GM23338 (cell line): ENCODE measurements around the gene PTGDS. TPM values are rescaled to one million over a fixed set of nuclear protein-coding genes. Genes with fewer than 3 reads are reported as not detected.

Experiments
- ATAC-seq: fragments of 200-7000 bp; cut with Tn5 transposase; 3 replicates; pipeline ENCODE4 v1.9.1; 2020
- DNase-seq: peaks from one replicate; pipeline ENCODE4 v3.0.0-alpha.2; 2015; ENCODE audit warnings: low spot score
- H2AFZ ChIP-seq: fragments of 200-600 bp; sonication (generic); 2 replicates; pipeline ENCODE4 v1.8.0; 2016; ENCODE audit warnings: antibody characterized with exemption, mild to moderate bottlenecking, moderate library complexity
- H3F3A ChIP-seq: fragments of 200-600 bp; sonication (generic); replicated peaks from 2 replicates; pipeline ENCODE4 v1.8.0; 2017; ENCODE audit warnings: antibody characterized with exemption, mixed run types, low read depth
- H3K27ac ChIP-seq: fragments of 200-600 bp; sonication (generic); 2 replicates; pipeline ENCODE4 v1.6.1; 2016; ENCODE audit warnings: low read depth
- H3K27me3 ChIP-seq: fragments of 200-600 bp; sonication (generic); 2 replicates; pipeline ENCODE4 v1.8.0; 2016; ENCODE audit warnings: mild to moderate bottlenecking, mixed run types, moderate library complexity; ENCODE audit not compliant: insufficient read depth
- H3K36me3 ChIP-seq: fragments of 200-600 bp; sonication (generic); 2 replicates; pipeline ENCODE4 v1.8.0; 2016; ENCODE audit warnings: mild to moderate bottlenecking; ENCODE audit not compliant: insufficient read depth
- H3K4me1 ChIP-seq: fragments of 200-600 bp; sonication (generic); 2 replicates; pipeline ENCODE4 v1.8.0; 2016; ENCODE audit warnings: mild to moderate bottlenecking, moderate library complexity; ENCODE audit not compliant: insufficient read depth
- H3K4me2 ChIP-seq: fragments of 200-600 bp; sonication (generic); 2 replicates; pipeline ENCODE4 v1.7.1; 2017; ENCODE audit warnings: mixed run types
- H3K4me3 ChIP-seq: fragments of 200-600 bp; sonication (generic); 2 replicates; pipeline ENCODE4 v1.6.1; 2016; ENCODE audit warnings: mixed run types
- H3K79me2 ChIP-seq: fragments of 200-600 bp; sonication (generic); replicated peaks from 2 replicates; pipeline ENCODE4 v1.8.0; 2017; ENCODE audit warnings: mild to moderate bottlenecking; ENCODE audit not compliant: insufficient read depth
- H3K9me2 ChIP-seq: fragments of 200-600 bp; sonication (generic); 2 replicates; pipeline ENCODE4 v1.8.0; 2017; ENCODE audit not compliant: insufficient read depth
- H4K20me1 ChIP-seq: fragments of 200-600 bp; sonication (generic); replicated peaks from 2 replicates; pipeline ENCODE4 v1.8.0; 2017; ENCODE audit warnings: mild to moderate bottlenecking; ENCODE audit not compliant: insufficient read depth
- H3K27ac Mint-ChIP-seq: 2 replicates; pipeline ENCODE4 v1.8.0; 2020; ENCODE audit warnings: inconsistent platforms, mild to moderate bottlenecking, moderate library complexity, mixed read lengths
- H3K27me3 Mint-ChIP-seq: 3 replicates; pipeline ENCODE4 v1.8.0; 2022; ENCODE audit warnings: low read depth, mild to moderate bottlenecking, moderate library complexity, mixed read lengths, inconsistent platforms; ENCODE audit not compliant: insufficient read depth, poor library complexity
- H3K36me3 Mint-ChIP-seq: 3 replicates; pipeline ENCODE4 v1.8.0; 2021; ENCODE audit warnings: low read depth, mild to moderate bottlenecking, inconsistent platforms, moderate library complexity, mixed read lengths
- H3K4me1 Mint-ChIP-seq: 3 replicates; pipeline ENCODE4 v1.8.0; 2020; ENCODE audit warnings: mild to moderate bottlenecking, inconsistent platforms, mixed read lengths
- H3K4me3 Mint-ChIP-seq: 3 replicates; pipeline ENCODE4 v1.8.0; 2021; ENCODE audit warnings: moderate library complexity, mild to moderate bottlenecking, inconsistent platforms, mixed read lengths
- H3K9me3 Mint-ChIP-seq: 3 replicates; pipeline ENCODE4 v1.8.0; 2020; ENCODE audit warnings: moderate library complexity, mild to moderate bottlenecking, inconsistent platforms, mixed read lengths
- EZH2 ChIP-seq: fragments of 200-600 bp; sonication (generic); IDR thresholded peaks from one replicate; pipeline ENCODE4 v1.8.0; 2017; ENCODE audit warnings: antibody characterized with exemption, mild to moderate bottlenecking, low read depth; ENCODE audit not compliant: unreplicated experiment
- JUNB ChIP-seq: IDR thresholded peaks from one replicate; pipeline ENCODE4 v1.6.1; 2016; ENCODE audit warnings: antibody characterized with exemption; ENCODE audit not compliant: unreplicated experiment
- STAT1 ChIP-seq: IDR thresholded peaks from one replicate; pipeline ENCODE4 v1.6.1; 2016; ENCODE audit warnings: antibody characterized with exemption; ENCODE audit not compliant: unreplicated experiment
- ZNF114 ChIP-seq: fragments of 250-450 bp; sonication (Bioruptor Pico); IDR thresholded peaks from 2 replicates; pipeline ENCODE4 v1.5.0; 2020; ENCODE audit warnings: mild to moderate bottlenecking, moderate library complexity
- polyA plus RNA-seq: library from polyadenylated mRNA; unstranded; fragments of >200 nt; fragmentation: Nextera tagmentation; extraction: Ambion mirVana; gene quantifications from 2 replicates; pipeline ENCODE4 v1.2.1, GENCODE V29; 2016
- total RNA-seq: library from RNA; depleted of rRNA; stranded (reverse); fragments of >200 nt; shearing (Covaris generic); gene quantifications from 2 replicates; pipeline ENCODE4 v1.2.3, GENCODE V29; 2014
- TF ChIP-seq, protein P1 (sequence below): fragments of 250-450 bp; sonication (Bioruptor Pico); IDR thresholded peaks from 2 replicates; pipeline ENCODE4 v1.5.0; 2020; ENCODE audit warnings: mild to moderate bottlenecking, moderate library complexity
- TF ChIP-seq, protein P2 (sequence below): IDR thresholded peaks from 2 replicates; pipeline ENCODE4 v1.6.1; 2016; ENCODE audit warnings: antibody characterized with exemption

PTGDS gene
- total and polyA plus RNA-seq, 2 experiments from 2014 or later = 1.9 to 3.1 TPM

DNA sequence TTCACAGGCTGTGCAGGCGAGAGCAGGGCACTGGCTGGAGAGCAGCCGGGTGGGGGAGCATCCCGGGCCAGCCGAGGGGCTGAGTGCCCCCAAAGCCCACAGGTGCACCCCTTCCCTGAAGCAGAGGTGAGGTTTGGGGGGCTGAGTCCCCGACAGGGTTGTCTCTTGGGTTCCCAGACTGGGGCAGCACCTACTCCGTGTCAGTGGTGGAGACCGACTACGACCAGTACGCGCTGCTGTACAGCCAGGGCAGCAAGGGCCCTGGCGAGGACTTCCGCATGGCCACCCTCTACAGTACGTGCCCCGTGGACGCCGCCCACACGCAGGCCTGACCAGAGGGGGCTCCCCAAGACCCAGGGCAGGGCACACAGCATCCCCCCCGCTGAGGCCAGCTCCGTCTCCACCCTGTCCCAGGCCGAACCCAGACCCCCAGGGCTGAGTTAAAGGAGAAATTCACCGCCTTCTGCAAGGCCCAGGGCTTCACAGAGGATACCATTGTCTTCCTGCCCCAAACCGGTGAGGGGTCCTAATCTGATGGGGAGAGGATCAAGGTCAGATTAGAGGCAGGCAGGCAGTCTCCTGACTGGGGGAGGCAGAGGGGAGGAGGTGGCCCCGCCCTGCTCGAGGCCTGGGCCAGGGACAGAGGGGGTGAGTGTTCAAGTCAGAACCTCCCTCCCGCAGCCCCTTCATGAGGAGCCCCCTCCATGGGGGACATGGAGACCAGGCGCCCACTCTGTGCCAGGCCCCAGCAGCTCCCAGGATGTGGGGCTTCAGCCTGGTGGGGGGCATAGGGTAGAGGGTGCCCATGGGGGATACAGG lies 2.7 kb downstream of the PTGDS start:
- no peaks in the 10 kb centered on the region for H4K20me1 ChIP-seq
- no peaks in the 10 kb centered on the region for H3K9me2 ChIP-seq
- no peaks in the 10 kb centered on the region; the same call in 1 of the 2 replicates for H3K4me1 ChIP-seq

More for the DNA sequence above, 2.7 kb downstream of the PTGDS start:
- no peaks in the 10 kb centered on the region for H3K36me3 Mint-ChIP-seq
- no peak overlapping the region for H3K27ac Mint-ChIP-seq
- Histone ChIP-seq H3K36me3 (no peaks in the 10 kb centered on the region), H3K4me3 (no peak overlapping the region), H3K27ac (no peak overlapping the region), H3K27me3 (peaks cover 14% of the 10 kb centered on the region), H3K4me2 (no peak overlapping the region), H2AFZ (no peak overlapping the region), H3K79me2 (no peaks in the 10 kb centered on the region), H3F3A (no peaks in the 10 kb centered on the region)
- no peak for TF ChIP-seq ZNF114 (CRISPR knock-in tag)
- TF ChIP-seq JUNB = no peak
- TF ChIP-seq, protein P1, sequence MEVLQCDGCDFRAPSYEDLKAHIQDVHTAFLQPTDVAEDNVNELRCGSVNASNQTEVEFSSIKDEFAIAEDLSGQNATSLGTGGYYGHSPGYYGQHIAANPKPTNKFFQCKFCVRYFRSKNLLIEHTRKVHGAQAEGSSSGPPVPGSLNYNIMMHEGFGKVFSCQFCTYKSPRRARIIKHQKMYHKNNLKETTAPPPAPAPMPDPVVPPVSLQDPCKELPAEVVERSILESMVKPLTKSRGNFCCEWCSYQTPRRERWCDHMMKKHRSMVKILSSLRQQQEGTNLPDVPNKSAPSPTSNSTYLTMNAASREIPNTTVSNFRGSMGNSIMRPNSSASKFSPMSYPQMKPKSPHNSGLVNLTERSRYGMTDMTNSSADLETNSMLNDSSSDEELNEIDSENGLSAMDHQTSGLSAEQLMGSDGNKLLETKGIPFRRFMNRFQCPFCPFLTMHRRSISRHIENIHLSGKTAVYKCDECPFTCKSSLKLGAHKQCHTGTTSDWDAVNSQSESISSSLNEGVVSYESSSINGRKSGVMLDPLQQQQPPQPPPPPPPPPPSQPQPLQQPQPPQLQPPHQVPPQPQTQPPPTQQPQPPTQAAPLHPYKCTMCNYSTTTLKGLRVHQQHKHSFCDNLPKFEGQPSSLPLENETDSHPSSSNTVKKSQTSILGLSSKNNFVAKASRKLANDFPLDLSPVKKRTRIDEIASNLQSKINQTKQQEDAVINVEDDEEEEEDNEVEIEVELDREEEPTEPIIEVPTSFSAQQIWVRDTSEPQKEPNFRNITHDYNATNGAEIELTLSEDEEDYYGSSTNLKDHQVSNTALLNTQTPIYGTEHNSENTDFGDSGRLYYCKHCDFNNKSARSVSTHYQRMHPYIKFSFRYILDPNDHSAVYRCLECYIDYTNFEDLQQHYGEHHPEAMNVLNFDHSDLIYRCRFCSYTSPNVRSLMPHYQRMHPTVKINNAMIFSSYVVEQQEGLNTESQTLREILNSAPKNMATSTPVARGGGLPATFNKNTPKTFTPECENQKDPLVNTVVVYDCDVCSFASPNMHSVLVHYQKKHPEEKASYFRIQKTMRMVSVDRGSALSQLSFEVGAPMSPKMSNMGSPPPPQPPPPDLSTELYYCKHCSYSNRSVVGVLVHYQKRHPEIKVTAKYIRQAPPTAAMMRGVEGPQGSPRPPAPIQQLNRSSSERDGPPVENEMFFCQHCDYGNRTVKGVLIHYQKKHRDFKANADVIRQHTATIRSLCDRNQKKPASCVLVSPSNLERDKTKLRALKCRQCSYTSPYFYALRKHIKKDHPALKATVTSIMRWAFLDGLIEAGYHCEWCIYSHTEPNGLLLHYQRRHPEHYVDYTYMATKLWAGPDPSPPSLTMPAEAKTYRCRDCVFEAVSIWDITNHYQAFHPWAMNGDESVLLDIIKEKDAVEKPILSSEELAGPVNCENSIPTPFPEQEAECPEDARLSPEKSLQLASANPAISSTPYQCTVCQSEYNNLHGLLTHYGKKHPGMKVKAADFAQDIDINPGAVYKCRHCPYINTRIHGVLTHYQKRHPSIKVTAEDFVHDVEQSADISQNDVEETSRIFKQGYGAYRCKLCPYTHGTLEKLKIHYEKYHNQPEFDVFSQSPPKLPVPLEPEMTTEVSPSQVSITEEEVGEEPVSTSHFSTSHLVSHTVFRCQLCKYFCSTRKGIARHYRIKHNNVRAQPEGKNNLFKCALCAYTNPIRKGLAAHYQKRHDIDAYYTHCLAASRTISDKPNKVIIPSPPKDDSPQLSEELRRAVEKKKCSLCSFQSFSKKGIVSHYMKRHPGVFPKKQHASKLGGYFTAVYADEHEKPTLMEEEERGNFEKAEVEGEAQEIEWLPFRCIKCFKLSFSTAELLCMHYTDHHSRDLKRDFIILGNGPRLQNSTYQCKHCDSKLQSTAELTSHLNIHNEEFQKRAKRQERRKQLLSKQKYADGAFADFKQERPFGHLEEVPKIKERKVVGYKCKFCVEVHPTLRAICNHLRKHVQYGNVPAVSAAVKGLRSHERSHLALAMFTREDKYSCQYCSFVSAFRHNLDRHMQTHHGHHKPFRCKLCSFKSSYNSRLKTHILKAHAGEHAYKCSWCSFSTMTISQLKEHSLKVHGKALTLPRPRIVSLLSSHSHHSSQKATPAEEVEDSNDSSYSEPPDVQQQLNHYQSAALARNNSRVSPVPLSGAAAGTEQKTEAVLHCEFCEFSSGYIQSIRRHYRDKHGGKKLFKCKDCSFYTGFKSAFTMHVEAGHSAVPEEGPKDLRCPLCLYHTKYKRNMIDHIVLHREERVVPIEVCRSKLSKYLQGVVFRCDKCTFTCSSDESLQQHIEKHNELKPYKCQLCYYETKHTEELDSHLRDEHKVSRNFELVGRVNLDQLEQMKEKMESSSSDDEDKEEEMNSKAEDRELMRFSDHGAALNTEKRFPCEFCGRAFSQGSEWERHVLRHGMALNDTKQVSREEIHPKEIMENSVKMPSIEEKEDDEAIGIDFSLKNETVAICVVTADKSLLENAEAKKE = no peak
- TF ChIP-seq, protein P2, sequence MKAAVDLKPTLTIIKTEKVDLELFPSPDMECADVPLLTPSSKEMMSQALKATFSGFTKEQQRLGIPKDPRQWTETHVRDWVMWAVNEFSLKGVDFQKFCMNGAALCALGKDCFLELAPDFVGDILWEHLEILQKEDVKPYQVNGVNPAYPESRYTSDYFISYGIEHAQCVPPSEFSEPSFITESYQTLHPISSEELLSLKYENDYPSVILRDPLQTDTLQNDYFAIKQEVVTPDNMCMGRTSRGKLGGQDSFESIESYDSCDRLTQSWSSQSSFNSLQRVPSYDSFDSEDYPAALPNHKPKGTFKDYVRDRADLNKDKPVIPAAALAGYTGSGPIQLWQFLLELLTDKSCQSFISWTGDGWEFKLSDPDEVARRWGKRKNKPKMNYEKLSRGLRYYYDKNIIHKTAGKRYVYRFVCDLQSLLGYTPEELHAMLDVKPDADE = no peak
- no peak for TF ChIP-seq STAT1
- TF ChIP-seq EZH2 = no peak
- ATAC-seq (no peak), DNase-seq (no peak)
- no peaks in the 10 kb centered on the region for H3K9me3 Mint-ChIP-seq
- peaks cover 2% of the 10 kb centered on the region; the same call in 2 of the 3 replicates for H3K4me1 Mint-ChIP-seq
- no peak overlapping the region for H3K4me3 Mint-ChIP-seq
- H3K27me3 Mint-ChIP-seq = peaks cover 16% of the 10 kb centered on the region
